Activated CD8-positive, alpha-beta memory T cell treated with anti-CD3 and anti-CD28 coated beads, Interleukin-2, amount 10 ng/mL, durations not matched to agents 7 days and 5 days (primary cell): Measurements from ENCODE around the gene RARRES1. TPM values are rescaled to one million over a fixed set of nuclear protein-coding genes. Genes with fewer than 3 reads are reported as not detected.
"Not testable (repeated sequence)": the region's sequence is repeated elsewhere in the genome, so short reads cannot be mapped to it uniquely, and the experiment has no call there.

Source experiments
- ATAC-seq: fragments of 150-1000 bp; cut with Tn5 transposase; one replicate; pipeline ENCODE4 v1.10.0; 2021; ENCODE audit warnings: moderate library complexity
- CTCF ChIA-PET: fragments of 350-600 bp; sonication (Branson Sonifier 250); formaldehyde crosslinking; loops from one replicate; lab custom pipeline; 2021; ENCODE audit warnings: antibody characterized with exemption; lab: Charles Lee
- DNase-seq: peaks from one replicate; pipeline ENCODE4 v3.0.0-alpha.2; 2020
- H3K27ac Mint-ChIP-seq: one replicate; pipeline ENCODE4 v1.8.0; 2021; ENCODE audit warnings: mild to moderate bottlenecking, mixed read lengths
- H3K27me3 Mint-ChIP-seq: one replicate; pipeline ENCODE4 v1.8.0; 2021; ENCODE audit warnings: mixed read lengths
- H3K36me3 Mint-ChIP-seq: one replicate; pipeline ENCODE4 v1.8.0; 2021; ENCODE audit warnings: mild to moderate bottlenecking, mixed read lengths
- H3K4me1 Mint-ChIP-seq: one replicate; pipeline ENCODE4 v1.8.0; 2021; ENCODE audit warnings: mixed read lengths
- H3K4me3 Mint-ChIP-seq: one replicate; pipeline ENCODE4 v1.8.0; 2021; ENCODE audit warnings: mild to moderate bottlenecking, moderate library complexity, mixed read lengths
- H3K9me3 Mint-ChIP-seq: one replicate; pipeline ENCODE4 v1.8.0; 2022; ENCODE audit warnings: low read depth, mixed read lengths
- total RNA-seq, 2 experiments: library from RNA; stranded (reverse); gene quantifications; one replicate each; pipeline ENCODE4 v1.2.3, GENCODE V29; 2021

Gene RARRES1
- total RNA-seq, 2 experiments from 2014 or later, result not detected

DNA sequence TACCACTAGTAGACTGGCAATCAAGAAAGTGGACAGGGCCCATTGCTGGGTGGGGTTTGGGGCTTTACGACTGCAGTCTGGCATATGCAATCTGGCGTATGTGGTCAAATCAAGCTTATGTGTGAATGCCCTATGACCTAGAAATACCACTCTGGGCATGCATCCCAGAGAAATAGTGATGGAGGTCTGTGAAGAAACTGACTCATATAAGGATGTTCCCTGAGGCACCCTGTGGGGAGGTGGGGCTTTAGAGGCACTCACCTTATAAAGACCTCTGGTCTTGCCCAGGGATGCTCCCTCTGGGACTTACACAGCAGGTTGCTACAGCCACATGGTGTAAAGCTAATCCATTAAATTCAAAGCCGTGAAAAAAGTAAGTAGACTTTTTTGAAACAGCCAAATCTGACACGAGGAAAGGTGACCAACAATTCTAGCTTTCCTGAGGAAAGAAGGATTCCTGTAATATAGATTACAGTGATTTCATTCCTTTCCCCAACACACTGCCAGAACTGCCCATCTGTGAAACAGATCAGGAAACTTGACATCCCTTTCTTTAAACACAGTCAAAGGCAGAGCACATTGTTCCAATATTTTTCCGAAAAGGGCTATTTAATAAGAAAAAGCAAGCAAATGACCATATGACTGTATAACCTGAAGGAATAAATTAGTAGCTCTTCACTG, 13.6 kb downstream of the RARRES1 start:
- Mint-ChIP-seq H3K27me3 (no peaks in the 10 kb centered on the region), H3K27ac (no peak overlapping the region), H3K4me3 (no peak overlapping the region), H3K9me3 (no peaks in the 10 kb centered on the region), H3K4me1 (peaks cover 13% of the 10 kb centered on the region), H3K36me3 (peaks cover 10% of the 10 kb centered on the region)
- CTCF ChIA-PET, result interaction anchor here (1.1 to 1.7 kb wide), 2 partner anchors 9 to 10 kb away, joined by 3 to 9 read pairs; no protein-coding TSS in a partner anchor
- DNase-seq (no peak), ATAC-seq (no peak)

GRCh38 chr3:158717576-158717975, 14.7 kb downstream of the RARRES1 start:
- DNase-seq, result no peak
- Mint-ChIP-seq H3K27me3 (no peaks in the 10 kb centered on the region), H3K27ac (no peak overlapping the region), H3K36me3 (peaks cover 10% of the 10 kb centered on the region), H3K4me3 (no peak overlapping the region), H3K4me1 (peaks cover 16% of the 10 kb centered on the region), H3K9me3 (no peaks in the 10 kb centered on the region)
- CTCF ChIA-PET, result interaction anchor here (1.7 kb wide), 1 partner anchor 10 kb away, joined by 9 read pairs; no protein-coding TSS in a partner anchor
- no peak for ATAC-seq

DNA sequence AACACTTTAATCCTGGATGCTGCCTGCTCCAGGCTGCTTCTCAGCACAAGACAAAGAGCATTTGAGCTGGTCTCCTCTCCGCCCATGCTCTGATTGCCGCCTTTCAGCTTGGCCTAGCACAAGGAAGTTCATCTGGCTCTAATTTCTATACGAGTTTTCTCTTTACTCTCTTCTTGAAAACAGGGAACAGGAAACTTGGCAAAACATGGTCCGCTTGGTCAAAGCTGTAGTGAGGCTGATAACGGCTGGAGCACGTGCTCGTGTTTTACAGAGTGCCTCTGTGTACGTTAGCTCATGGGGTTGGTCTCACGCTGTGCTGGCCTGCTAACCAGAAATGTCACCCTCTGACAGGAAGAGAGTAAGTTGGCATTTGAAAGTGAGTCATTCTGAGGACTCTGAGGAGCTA, 19.2 kb downstream of the RARRES1 start:
- Mint-ChIP-seq H3K9me3 (no peaks in the 10 kb centered on the region), H3K4me1 (peaks cover 22% of the 10 kb centered on the region), H3K27ac (no peak overlapping the region), H3K36me3 (peaks cover 15% of the 10 kb centered on the region), H3K4me3 (no peak overlapping the region), H3K27me3 (no peaks in the 10 kb centered on the region)
- ATAC-seq (no peak), DNase-seq (no peak)
- CTCF ChIA-PET, result interaction anchor here (0.8 to 1.1 kb wide), 5 partner anchors 9 to 78 kb away, joined by 3 to 5 read pairs (median 3); partner anchors contain the start of gene GFM1

- H3K27me3 Mint-ChIP-seq, result no peaks in the 10 kb centered on the region
- H3K36me3 Mint-ChIP-seq, result peaks cover 16% of the 10 kb centered on the region
- CTCF ChIA-PET, result interaction anchor here (0.8 to 1.1 kb wide), 3 partner anchors 9 to 68 kb away, joined by 3 to 5 read pairs (median 3); partner anchors contain the start of gene GFM1
- ATAC-seq (no peak), DNase-seq (no peak)
- peaks cover 22% of the 10 kb centered on the region for H3K4me1 Mint-ChIP-seq
- no peak overlapping the region for H3K27ac Mint-ChIP-seq
- H3K9me3 Mint-ChIP-seq, result no peaks in the 10 kb centered on the region
- H3K4me3 Mint-ChIP-seq, result no peak overlapping the region
Measured at GRCh38 chr3:158712443-158712842, 19.8 kb downstream of the RARRES1 start.

- Mint-ChIP-seq H3K9me3 (no peaks in the 10 kb centered on the region), H3K36me3 (peaks cover 22% of the 10 kb centered on the region), H3K27me3 (no peaks in the 10 kb centered on the region), H3K4me1 (peaks cover 22% of the 10 kb centered on the region), H3K27ac (no peak overlapping the region), H3K4me3 (no peak overlapping the region)
- no peak for ATAC-seq
- DNase-seq, result no peak
- CTCF ChIA-PET, result interaction anchor here (1.1 kb wide), 1 partner anchor 15 kb away, joined by 5 read pairs; no protein-coding TSS in a partner anchor
Measured at GRCh38 chr3:158711886-158712285, 20.4 kb downstream of the RARRES1 start.

- Mint-ChIP-seq H3K36me3 (peaks cover 25% of the 10 kb centered on the region), H3K9me3 (no peaks in the 10 kb centered on the region)
Measured at GRCh38 chr3:158710601-158711000, 21.7 kb downstream of the RARRES1 start.

GRCh38 chr3:158709666-158710083, 22.6 kb downstream of the RARRES1 start:
- no peak overlapping the region for H3K4me3 Mint-ChIP-seq
- ATAC-seq (no peak), DNase-seq (no peak)
- peaks cover 25% of the 10 kb centered on the region for H3K36me3 Mint-ChIP-seq
- H3K4me1 Mint-ChIP-seq, result peaks cover 22% of the 10 kb centered on the region
- no peaks in the 10 kb centered on the region for H3K9me3 Mint-ChIP-seq
- H3K27me3 Mint-ChIP-seq, result no peaks in the 10 kb centered on the region
- H3K27ac Mint-ChIP-seq, result no peak overlapping the region
- CTCF ChIA-PET, result interaction anchor here (0.8 kb wide), 1 partner anchor 68 kb away, joined by 3 read pairs; no protein-coding TSS in a partner anchor

More at GRCh38 chr3:158710601-158711000, 21.7 kb downstream of the RARRES1 start:
- Mint-ChIP-seq H3K4me3 (no peak overlapping the region), H3K27me3 (no peaks in the 10 kb centered on the region), H3K4me1 (peaks cover 22% of the 10 kb centered on the region), H3K27ac (no peak overlapping the region)
- DNase-seq, result no peak
- no peak for ATAC-seq
- CTCF ChIA-PET, result no interaction called here

- no peak for ATAC-seq
- Mint-ChIP-seq H3K9me3 (no peaks in the 10 kb centered on the region), H3K27ac (no peak overlapping the region), H3K4me1 (peaks cover 6% of the 10 kb centered on the region), H3K4me3 (no peak overlapping the region), H3K36me3 (peaks cover 19% of the 10 kb centered on the region), H3K27me3 (no peaks in the 10 kb centered on the region)
- CTCF ChIA-PET, result no interaction called here
- DNase-seq, result no peak
Measured at GRCh38 chr3:158703566-158703965, 28.7 kb downstream of the RARRES1 start.

- CTCF ChIA-PET, result no interaction called here
- Mint-ChIP-seq H3K27me3 (no peaks in the 10 kb centered on the region), H3K4me3 (no peak overlapping the region), H3K4me1 (peaks cover 6% of the 10 kb centered on the region), H3K27ac (no peak overlapping the region), H3K36me3 (peaks cover 17% of the 10 kb centered on the region), H3K9me3 (no peaks in the 10 kb centered on the region)
- DNase-seq (no peak), ATAC-seq (no peak)
Measured at GRCh38 chr3:158702815-158703481, 29.3 kb downstream of the RARRES1 start.

- CTCF ChIA-PET, result interaction anchor here (0.7 to 1.1 kb wide), 2 partner anchors 34 to 50 kb away, joined by 3 read pairs; no protein-coding TSS in a partner anchor
- ATAC-seq (no peak), DNase-seq (no peak)
- no peaks in the 10 kb centered on the region for H3K27me3 Mint-ChIP-seq
- no peaks in the 10 kb centered on the region for H3K9me3 Mint-ChIP-seq
- H3K27ac Mint-ChIP-seq, result no peak overlapping the region
- peaks cover 9% of the 10 kb centered on the region for H3K36me3 Mint-ChIP-seq
- no peak overlapping the region for H3K4me3 Mint-ChIP-seq
- H3K4me1 Mint-ChIP-seq, result peaks cover 6% of the 10 kb centered on the region
Measured at GRCh38 chr3:158701420-158702065, 30.7 kb downstream of the RARRES1 start.

DNA sequence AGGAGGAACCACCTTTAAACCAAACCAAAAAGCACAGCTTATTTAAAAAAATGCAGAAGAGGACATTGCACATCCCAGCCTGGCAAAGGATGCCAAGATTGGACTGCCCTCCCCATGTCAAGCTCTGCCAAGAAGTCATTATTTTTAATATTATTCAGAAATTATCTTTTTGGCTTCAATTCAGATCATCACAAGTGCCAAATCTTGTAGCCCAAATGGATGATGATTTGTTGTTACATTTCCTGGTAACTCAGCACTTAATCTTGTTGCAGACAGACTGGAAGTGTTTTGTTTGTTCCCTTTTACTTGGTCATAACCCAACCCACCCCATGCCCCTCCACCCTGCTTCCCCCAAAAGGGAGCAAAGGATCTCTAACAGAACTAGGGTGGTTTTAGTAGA, 31.7 kb downstream of the RARRES1 start:
- CTCF ChIA-PET, result interaction anchor here (1.1 kb wide), 1 partner anchor 49 kb away, joined by 3 read pairs; no protein-coding TSS in a partner anchor
- no peak overlapping the region for H3K27ac Mint-ChIP-seq
- H3K4me1 Mint-ChIP-seq, result peaks cover 6% of the 10 kb centered on the region
- H3K36me3 Mint-ChIP-seq, result peaks cover 7% of the 10 kb centered on the region
- H3K27me3 Mint-ChIP-seq, result no peaks in the 10 kb centered on the region
- no peak overlapping the region for H3K4me3 Mint-ChIP-seq
- no peaks in the 10 kb centered on the region for H3K9me3 Mint-ChIP-seq
- ATAC-seq, result no peak
- no peak for DNase-seq

- Mint-ChIP-seq H3K27ac (no peak overlapping the region), H3K9me3 (peaks cover 2% of the 10 kb centered on the region), H3K36me3 (peaks cover 23% of the 10 kb centered on the region), H3K27me3 (no peaks in the 10 kb centered on the region), H3K4me1 (no peaks in the 10 kb centered on the region), H3K4me3 (no peak overlapping the region)
- DNase-seq (no peak), ATAC-seq (no peak)
- CTCF ChIA-PET, result interaction anchor here (1.5 kb wide), 2 partner anchors 31 to 93 kb away, joined by 3 to 4 read pairs; no protein-coding TSS in a partner anchor
Measured at GRCh38 chr3:158696618-158697017, 35.6 kb downstream of the RARRES1 start.

DNA sequence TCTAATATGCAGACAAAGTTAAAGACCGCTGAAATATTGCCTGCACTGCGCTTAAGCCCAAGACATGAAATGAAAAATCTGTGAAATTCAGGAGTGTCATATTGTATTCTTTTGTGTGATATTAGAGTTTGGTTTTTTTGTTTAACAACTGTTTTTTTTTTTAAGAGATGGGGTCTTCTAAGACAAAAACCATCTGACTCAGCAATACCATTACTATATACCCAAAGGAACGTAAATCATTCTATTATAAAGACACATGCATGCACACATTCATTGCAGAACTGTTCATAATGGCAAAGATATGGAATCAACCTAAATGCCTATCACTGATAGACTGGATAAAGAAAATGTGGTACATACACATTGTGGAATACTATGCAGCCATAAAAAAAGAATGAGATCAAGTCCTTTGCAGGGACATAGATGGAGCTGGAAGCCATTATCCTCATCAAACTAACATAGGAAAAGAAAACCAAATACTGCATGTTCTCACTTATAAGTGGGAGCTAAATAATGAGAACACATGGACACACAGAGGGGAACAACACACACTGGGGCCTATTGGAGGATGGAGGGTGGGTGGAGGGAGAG, 38.3 kb downstream of the RARRES1 start:
- not testable (repeated sequence) for ATAC-seq, DNase-seq, H3K9me3 Mint-ChIP-seq, H3K4me1 Mint-ChIP-seq, H3K27ac Mint-ChIP-seq, H3K4me3 Mint-ChIP-seq, H3K27me3 Mint-ChIP-seq
- H3K36me3 Mint-ChIP-seq, result peaks cover 34% of the 10 kb centered on the region
- CTCF ChIA-PET, result interaction anchor here (1.1 kb wide), 1 partner anchor 33 kb away, joined by 3 read pairs; no protein-coding TSS in a partner anchor
